A673 (cell line): ENCODE data around the gene TMEM271. TPM values are rescaled to one million over a fixed set of nuclear protein-coding genes. Genes with fewer than 3 reads are reported as not detected.

Source experiments
- BruUV-seq: library from RNA; stranded (reverse); fragments of 400-500 nt; replicated peaks from 2 replicates; lab custom pipeline; 2021; lab: Mats Ljungman, UMichigan
- CTCF ChIA-PET: fragments of 300-600 bp; sonication (Branson Sonifier 250); formaldehyde crosslinking; loops from one replicate; lab custom pipeline; 2022; ENCODE audit warnings: antibody characterized with exemption; lab: Charles Lee
- POLR2A ChIA-PET: fragments of 300-600 bp; sonication (Branson Sonifier 250); formaldehyde crosslinking; loops from one replicate; lab custom pipeline; 2022; ENCODE audit warnings: antibody characterized with exemption; ENCODE audit not compliant: low non-redundant PET; lab: Charles Lee
- DNase-seq: peaks from one replicate; pipeline ENCODE4 v3.0.0-alpha.2; 2015; ENCODE audit warnings: low spot score
- H3K27ac ChIP-seq: fragments of 200-600 bp; sonication (generic); 2 replicates; pipeline ENCODE4 v1.5.1; 2016; ENCODE audit warnings: mixed run types, low read depth, mild to moderate bottlenecking, mixed read lengths, antibody characterized with exemption, low read length; ENCODE audit not compliant: poor library complexity, severe bottlenecking
- H3K27me3 ChIP-seq: fragments of 200-600 bp; sonication (generic); replicated peaks from 2 replicates; pipeline ENCODE4 v1.6.1; 2017; ENCODE audit warnings: mixed run types, low read depth, mild to moderate bottlenecking, mixed read lengths, antibody characterized with exemption, low read length; ENCODE audit not compliant: insufficient read depth, poor library complexity
- H3K36me3 ChIP-seq: fragments of 200-600 bp; sonication (generic); 2 replicates; pipeline ENCODE4 v1.6.1; 2016; ENCODE audit warnings: mixed run types, mild to moderate bottlenecking, mixed read lengths, antibody characterized with exemption, low read length; ENCODE audit not compliant: insufficient read depth, poor library complexity, severe bottlenecking
- H3K4me1 ChIP-seq: fragments of 200-600 bp; sonication (generic); 2 replicates; pipeline ENCODE4 v1.6.1; 2017; ENCODE audit warnings: mixed run types, mild to moderate bottlenecking, mixed read lengths, antibody characterized with exemption, low read length; ENCODE audit not compliant: insufficient read depth, poor library complexity, severe bottlenecking
- H3K4me3 ChIP-seq: fragments of 200-600 bp; sonication (generic); 2 replicates; pipeline ENCODE4 v1.5.1; 2016; ENCODE audit warnings: low read depth, mixed run types, mild to moderate bottlenecking, mixed read lengths, low read length; ENCODE audit not compliant: poor library complexity, severe bottlenecking
- H3K9me3 ChIP-seq: fragments of 200-600 bp; sonication (generic); 2 replicates; pipeline ENCODE4 v1.6.1; 2016; ENCODE audit warnings: mixed run types, low read depth, mild to moderate bottlenecking, mixed read lengths, antibody characterized with exemption, low read length; ENCODE audit not compliant: poor library complexity, severe bottlenecking
- EZH2 ChIP-seq: fragments of 200-600 bp; sonication (generic); IDR thresholded peaks from 2 replicates; pipeline ENCODE4 v1.6.1; 2017; ENCODE audit warnings: borderline replicate concordance, low read depth, mild to moderate bottlenecking, mixed read lengths, antibody characterized with exemption, low read length; ENCODE audit not compliant: poor library complexity, severe bottlenecking
- intact Hi-C: fragments of 100-400 bp; cut with micrococcal nuclease; formaldehyde crosslinking; loops from one replicate; pipeline ENCODE4 v1.10.0; 2022; ENCODE audit not compliant: unreplicated experiment
- total RNA-seq: library from RNA; stranded (reverse); gene quantifications from 2 replicates; pipeline ENCODE4 v1.2.3, GENCODE V29; 2021
- TF ChIP-seq, protein P1 (sequence below): fragments of 300-800, 200-600 bp; sonication (generic); conservative IDR thresholded peaks from 2 replicates; pipeline ENCODE4 v1.5.1; 2017; ENCODE audit warnings: low read depth, mild to moderate bottlenecking, antibody characterized with exemption, low read length, moderate library complexity, mixed read lengths

The TMEM271 gene
- total RNA-seq, 1 experiment from 2014 or later, result 3.6 TPM

DNA sequence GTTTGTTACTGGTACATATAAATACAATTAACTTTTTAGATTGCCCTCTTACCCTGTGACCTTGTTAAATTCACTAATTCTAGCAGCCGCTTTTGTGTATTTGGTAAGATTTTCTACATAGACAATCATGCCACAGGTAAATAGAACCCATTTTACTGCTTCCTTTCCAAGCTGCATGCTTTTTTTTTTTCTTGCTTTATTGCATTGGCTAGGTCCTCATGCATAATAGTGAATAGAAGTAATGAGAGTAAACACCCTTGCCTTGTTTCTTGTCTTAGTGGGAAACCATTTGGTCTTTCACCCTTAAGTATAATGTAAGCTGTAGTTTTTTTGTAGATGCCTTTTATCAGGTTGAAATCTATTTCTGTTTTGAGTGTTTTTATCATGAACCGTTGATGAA lies 7.7 kb upstream of the TMEM271 start:
- Histone ChIP-seq H3K27me3 (no peaks in the 10 kb centered on the region), H3K4me1 (no peaks in the 10 kb centered on the region), H3K4me3 (no peak overlapping the region), H3K36me3 (no peaks in the 10 kb centered on the region), H3K9me3 (no peaks in the 10 kb centered on the region), H3K27ac (no peak overlapping the region)
- DNase-seq, result no peak
- ChIA-PET CTCF (no interaction called here), POLR2A (no interaction called here)
- no peak for TF ChIP-seq EZH2
- TF ChIP-seq, protein P1, sequence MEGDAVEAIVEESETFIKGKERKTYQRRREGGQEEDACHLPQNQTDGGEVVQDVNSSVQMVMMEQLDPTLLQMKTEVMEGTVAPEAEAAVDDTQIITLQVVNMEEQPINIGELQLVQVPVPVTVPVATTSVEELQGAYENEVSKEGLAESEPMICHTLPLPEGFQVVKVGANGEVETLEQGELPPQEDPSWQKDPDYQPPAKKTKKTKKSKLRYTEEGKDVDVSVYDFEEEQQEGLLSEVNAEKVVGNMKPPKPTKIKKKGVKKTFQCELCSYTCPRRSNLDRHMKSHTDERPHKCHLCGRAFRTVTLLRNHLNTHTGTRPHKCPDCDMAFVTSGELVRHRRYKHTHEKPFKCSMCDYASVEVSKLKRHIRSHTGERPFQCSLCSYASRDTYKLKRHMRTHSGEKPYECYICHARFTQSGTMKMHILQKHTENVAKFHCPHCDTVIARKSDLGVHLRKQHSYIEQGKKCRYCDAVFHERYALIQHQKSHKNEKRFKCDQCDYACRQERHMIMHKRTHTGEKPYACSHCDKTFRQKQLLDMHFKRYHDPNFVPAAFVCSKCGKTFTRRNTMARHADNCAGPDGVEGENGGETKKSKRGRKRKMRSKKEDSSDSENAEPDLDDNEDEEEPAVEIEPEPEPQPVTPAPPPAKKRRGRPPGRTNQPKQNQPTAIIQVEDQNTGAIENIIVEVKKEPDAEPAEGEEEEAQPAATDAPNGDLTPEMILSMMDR, result no peak
- intact Hi-C loops, result no loop called here
- no TSS peak for BruUV-seq

DNA sequence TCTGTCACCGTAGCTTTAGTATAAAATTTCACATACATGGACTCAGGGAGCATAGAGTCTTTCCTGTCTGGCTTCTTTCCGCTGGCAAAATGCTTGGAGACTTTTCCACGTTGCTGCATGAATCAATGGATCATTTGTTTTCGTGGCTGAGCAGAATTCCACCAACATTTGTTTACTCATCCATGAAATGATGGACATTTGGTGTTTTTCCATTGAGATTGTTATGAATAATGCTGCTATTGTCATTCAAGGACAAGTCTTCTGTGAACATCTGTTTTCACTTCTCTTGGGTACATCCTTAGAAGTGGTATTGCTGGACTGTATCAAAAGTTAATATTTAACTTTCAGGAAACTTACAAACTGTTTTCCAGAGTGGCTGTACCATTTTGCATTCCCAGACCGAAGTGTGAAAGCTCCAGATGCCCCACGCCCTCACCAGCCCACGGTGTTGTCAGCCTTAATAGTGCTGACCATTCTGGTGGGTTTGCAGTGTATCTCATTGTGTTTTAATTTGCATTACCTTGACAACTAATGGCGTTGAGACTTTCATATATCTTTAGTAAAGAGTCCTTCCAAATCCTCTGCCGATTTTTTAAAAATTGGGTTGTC lies 5.8 kb upstream of the TMEM271 start:
- H3K36me3 ChIP-seq, result no peaks in the 10 kb centered on the region
- H3K27me3 ChIP-seq, result peaks cover 6% of the 10 kb centered on the region
- H3K4me3 ChIP-seq, result no peak overlapping the region
- H3K9me3 ChIP-seq, result no peaks in the 10 kb centered on the region
- BruUV-seq, result no TSS peak
- no peak for TF ChIP-seq EZH2
- TF ChIP-seq, protein P1, result no peak
- CTCF ChIA-PET, result no interaction called here
- intact Hi-C loops, result no loop called here
- DNase-seq, result no peak
- H3K4me1 ChIP-seq, result peaks cover 7% of the 10 kb centered on the region
- H3K27ac ChIP-seq, result no peak overlapping the region
- POLR2A ChIA-PET, result no interaction called here

DNA sequence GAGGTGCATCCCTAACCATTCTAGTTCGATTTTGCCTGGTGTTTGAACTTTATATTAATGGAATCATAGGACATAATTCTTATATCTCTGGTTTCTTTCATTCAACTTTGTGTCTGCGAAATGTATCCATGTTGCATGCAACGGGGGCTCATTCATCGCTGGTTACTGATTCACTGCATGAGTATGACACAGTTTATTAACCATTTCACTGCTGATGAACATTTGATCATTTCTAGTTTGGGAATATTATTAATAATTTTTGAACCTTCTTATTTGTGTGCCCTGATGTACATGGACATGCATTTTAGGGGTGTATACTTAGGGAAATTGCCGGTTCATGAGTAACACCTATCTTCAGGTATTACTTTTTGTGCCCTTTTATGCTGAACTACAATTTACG lies 5.1 kb upstream of the TMEM271 start:
- intact Hi-C loops, result no loop called here
- H3K36me3 ChIP-seq, result no peaks in the 10 kb centered on the region
- CTCF ChIA-PET, result no interaction called here
- H3K4me1 ChIP-seq, result peaks cover 7% of the 10 kb centered on the region
- DNase-seq, result no peak
- no peaks in the 10 kb centered on the region for H3K9me3 ChIP-seq
- POLR2A ChIA-PET, result no interaction called here
- H3K27ac ChIP-seq, result no peak overlapping the region
- TF ChIP-seq, protein P1, result no peak
- no peak for TF ChIP-seq EZH2
- H3K27me3 ChIP-seq, result peaks cover 6% of the 10 kb centered on the region
- no peak overlapping the region for H3K4me3 ChIP-seq
- no TSS peak for BruUV-seq
